Right atrium auricular region (tissue), 2 donors: ENCODE results near the gene LRRC7. TPM values are rescaled to one million over a fixed set of nuclear protein-coding genes. Genes with fewer than 3 reads are reported as not detected.

Source experiments
- DNase-seq: peaks from one replicate; pipeline ENCODE4 v3.0.0-alpha.2; 2019; ENCODE audit warnings: low spot score
- H3K27ac ChIP-seq, 2 donors: fragments of 200-600 bp; sonication (generic); 1 replicate in 1 of 2; 2 replicates in 1 of 2; pipeline ENCODE4 v1.5.1; 2016 to 2019
- H3K27me3 ChIP-seq, 2 donors: fragments of 200-600 bp; sonication (generic); one replicate each; pipeline versions ENCODE4 v1.5.1 to v1.6.0; 2017 to 2019
- H3K36me3 ChIP-seq: fragments of 200-600 bp; sonication (generic); one replicate; pipeline ENCODE4 v1.5.1; 2016
- H3K4me1 ChIP-seq, 2 donors: fragments of 200-600 bp; sonication (generic); one replicate each; pipeline versions ENCODE4 v1.5.1 to v1.6.0; 2017 to 2019
- H3K4me3 ChIP-seq, 2 donors: fragments of 200-600 bp; sonication (generic); 1 replicate in 1 of 2; 2 replicates in 1 of 2; pipeline ENCODE4 v1.5.1; 2017 to 2019; ENCODE audit warnings: mild to moderate bottlenecking in 1 of 2, moderate library complexity in 1 of 2
- H3K9me3 ChIP-seq, 2 donors: fragments of 200-600 bp; sonication (generic); one replicate each; pipeline ENCODE4 v1.5.1; 2019
- CTCF ChIP-seq, 2 donors: fragments of 200-600 bp; sonication (generic); IDR thresholded peaks; one replicate each; pipeline ENCODE4 v1.5.1; 2019; ENCODE audit warnings: antibody characterized with exemption in 2 of 2
- total RNA-seq, 2 donors: library from RNA; depleted of rRNA; stranded (reverse); fragments of >200 nt; gene quantifications; one replicate each; pipeline ENCODE4 v1.1.0, GENCODE V29; 2016

Gene LRRC7
- total RNA-seq, 2 donors from 2014 or later: 0.75 to 14.3 TPM

DNA sequence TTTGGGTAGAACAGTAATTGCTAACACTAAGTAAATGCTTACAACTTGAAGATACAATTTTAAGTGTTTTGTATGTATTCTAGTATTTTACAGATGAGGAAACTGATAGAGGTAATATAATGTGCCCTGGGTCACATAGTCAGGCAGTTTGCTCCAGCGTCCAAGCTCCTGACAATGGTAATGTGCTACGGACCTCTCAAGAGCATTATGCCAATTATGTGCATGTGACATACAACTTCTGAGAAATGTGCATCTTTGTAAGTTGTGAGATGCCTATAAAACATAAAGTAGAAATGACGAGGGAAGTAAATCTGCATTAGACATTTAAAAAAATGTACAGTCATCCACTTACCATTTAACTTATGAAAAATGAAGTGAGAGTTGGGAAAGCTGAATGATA, 186.8 kb downstream of the LRRC7 start:
- no peak for TF ChIP-seq CTCF (IDR thresholded peaks at IDR 0.05)
- H3K4me3 ChIP-seq: no peak overlapping the region
- no peaks in the 10 kb centered on the region for H3K36me3 ChIP-seq
- H3K27me3 ChIP-seq: no peaks in the 10 kb centered on the region
- no peak for DNase-seq
- H3K4me1 ChIP-seq: no peaks in the 10 kb centered on the region
- H3K9me3 ChIP-seq: no peaks in the 10 kb centered on the region
- no peak overlapping the region for H3K27ac ChIP-seq

- Histone ChIP-seq H3K4me1 (no peaks in the 10 kb centered on the region), H3K27me3 (no peaks in the 10 kb centered on the region), H3K27ac (no peak overlapping the region), H3K9me3 (no peaks in the 10 kb centered on the region), H3K4me3 (no peak overlapping the region), H3K36me3 (no peaks in the 10 kb centered on the region)
- no peak for DNase-seq
- no peak for TF ChIP-seq CTCF (IDR thresholded peaks at IDR 0.05)
Observed at GRCh38 chr1:69755647-69756046, 187.9 kb downstream of the LRRC7 start.

DNA sequence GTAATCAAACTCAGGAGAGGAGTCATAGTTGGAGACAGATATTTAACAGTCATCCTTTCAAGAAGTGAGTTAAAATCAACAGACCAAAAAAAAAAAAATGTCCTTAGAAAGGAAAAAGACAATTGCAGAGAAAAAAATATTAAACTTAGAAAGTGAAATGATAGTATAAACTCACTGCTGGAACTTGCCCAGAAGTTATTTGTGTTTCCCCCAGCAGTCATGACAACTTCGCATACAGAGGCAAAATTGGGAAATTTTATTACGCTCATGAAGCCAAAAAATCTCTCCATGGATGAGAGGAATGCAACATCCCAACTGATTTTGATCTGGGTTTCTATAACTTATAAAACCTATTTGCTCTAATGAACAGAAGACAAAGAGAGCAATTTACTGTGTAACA, 198.2 kb downstream of the LRRC7 start:
- H3K27ac ChIP-seq: no peak overlapping the region
- no peak for DNase-seq
- H3K36me3 ChIP-seq: no peaks in the 10 kb centered on the region
- no peaks in the 10 kb centered on the region for H3K9me3 ChIP-seq
- no peak overlapping the region for H3K4me3 ChIP-seq
- H3K27me3 ChIP-seq: no peaks in the 10 kb centered on the region
- no peaks in the 10 kb centered on the region for H3K4me1 ChIP-seq
- no peak for TF ChIP-seq CTCF (IDR thresholded peaks at IDR 0.05)

DNA sequence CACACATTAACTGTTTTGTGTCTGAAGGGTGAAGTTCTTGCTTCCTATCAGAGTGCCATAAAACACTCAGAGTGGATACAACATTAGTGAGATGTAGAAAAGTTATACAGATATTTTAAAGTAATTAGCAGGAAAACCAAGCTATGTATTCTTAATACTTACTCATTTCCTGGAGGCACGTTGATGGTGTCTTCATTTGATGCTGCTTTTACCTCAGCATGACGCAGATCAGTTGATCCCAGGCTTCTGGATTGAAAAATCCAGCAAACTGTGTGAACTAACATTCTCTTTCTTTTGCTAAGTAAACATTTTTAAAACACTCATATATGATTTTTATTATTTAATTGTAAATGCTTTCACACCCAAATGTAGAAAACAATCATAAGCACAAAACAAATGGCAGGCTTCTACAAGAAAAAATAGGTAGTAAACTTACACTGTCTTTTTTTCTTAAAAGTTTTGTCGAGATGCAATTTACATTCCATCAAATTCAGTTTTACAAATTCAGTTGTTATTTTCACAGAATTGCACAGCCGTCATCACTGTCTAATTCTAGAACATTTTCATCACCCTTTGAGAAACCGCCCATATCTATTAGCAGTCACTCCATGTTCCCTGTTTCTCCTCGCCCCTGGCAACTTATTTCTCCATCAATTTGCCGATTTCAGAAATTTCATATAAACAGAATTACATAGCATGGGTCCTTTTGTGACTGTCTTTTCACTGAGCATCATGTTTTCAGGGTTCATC, 198.9 kb downstream of the LRRC7 start:
- no peak for TF ChIP-seq CTCF (IDR thresholded peaks at IDR 0.05)
- Histone ChIP-seq H3K36me3 (no peaks in the 10 kb centered on the region), H3K4me1 (no peaks in the 10 kb centered on the region), H3K27me3 (no peaks in the 10 kb centered on the region), H3K9me3 (no peaks in the 10 kb centered on the region), H3K27ac (no peak overlapping the region), H3K4me3 (no peak overlapping the region)
- DNase-seq: no peak

- no peak overlapping the region for H3K27ac ChIP-seq
- no peak for TF ChIP-seq CTCF (IDR thresholded peaks at IDR 0.05)
- no peaks in the 10 kb centered on the region for H3K27me3 ChIP-seq
- DNase-seq: no peak
- H3K4me3 ChIP-seq: no peak overlapping the region
- no peaks in the 10 kb centered on the region for H3K4me1 ChIP-seq
- H3K36me3 ChIP-seq: no peaks in the 10 kb centered on the region
- H3K9me3 ChIP-seq: no peaks in the 10 kb centered on the region
Observed at GRCh38 chr1:69776555-69776954, 208.8 kb downstream of the LRRC7 start.

GRCh38 chr1:69777423-69777822, 209.7 kb downstream of the LRRC7 start:
- Histone ChIP-seq H3K27me3 (no peaks in the 10 kb centered on the region), H3K4me1 (no peaks in the 10 kb centered on the region), H3K4me3 (no peak overlapping the region), H3K36me3 (no peaks in the 10 kb centered on the region), H3K9me3 (no peaks in the 10 kb centered on the region), H3K27ac (no peak overlapping the region)
- no peak for TF ChIP-seq CTCF (IDR thresholded peaks at IDR 0.05)
- DNase-seq: no peak
